Breast epithelium (tissue), 4 donors: ENCODE data around the gene CDH18. TPM values are rescaled to one million over a fixed set of nuclear protein-coding genes. Genes with fewer than 3 reads are reported as not detected.

Experiments used
- DNase-seq, 2 donors: peaks; one replicate each; pipeline ENCODE4 v3.0.0-alpha.2; 2019; ENCODE audit warnings: low spot score in 2 of 2
- H3K27ac ChIP-seq, 2 donors: fragments of 200-600 bp; sonication (generic) in 1 of 2; one replicate each; pipeline ENCODE4 v1.5.1; 2016 to 2019; ENCODE audit warnings: mild to moderate bottlenecking in 1 of 2
- H3K27me3 ChIP-seq, 2 donors: fragments of 200-600 bp; sonication (generic) in 1 of 2; one replicate each; pipeline versions ENCODE4 v1.5.1 to v1.6.0; 2017 to 2019; ENCODE audit warnings: control low read depth in 1 of 2, mild to moderate bottlenecking in 1 of 2
- H3K36me3 ChIP-seq: fragments of 200-600 bp; one replicate; pipeline ENCODE4 v1.5.1; 2019
- H3K4me1 ChIP-seq, 2 donors: fragments of 200-600 bp; sonication (generic); one replicate each; pipeline ENCODE4 v1.5.1; 2016 to 2019; ENCODE audit warnings: control low read depth in 1 of 2
- H3K4me3 ChIP-seq, 3 donors: fragments of 200-600 bp; sonication (generic); 1 replicate in 2 of 3; 2 replicates in 1 of 3; pipeline ENCODE4 v1.5.1; 2016 to 2019; ENCODE audit warnings: mild to moderate bottlenecking in 3 of 3, moderate library complexity in 2 of 3
- H3K9me3 ChIP-seq, 2 donors: fragments of 200-600 bp; sonication (generic) in 1 of 2; one replicate each; pipeline ENCODE4 v1.5.1; 2016 to 2019; ENCODE audit warnings: control low read depth in 1 of 2
- POLR2A ChIP-seq: fragments of 450-650 bp; IDR thresholded peaks from one replicate; pipeline ENCODE4 v1.6.1; 2016; ENCODE audit warnings: antibody characterized with exemption, mild to moderate bottlenecking, moderate library complexity
- POLR2AphosphoS5 ChIP-seq, 3 donors: sonication (generic); formaldehyde crosslinking; IDR thresholded peaks; one replicate each; pipeline ENCODE4 v1.6.1; 2017; ENCODE audit warnings: antibody characterized with exemption in 3 of 3
- intact Hi-C: fragments of 100-400 bp; cut with DNase I; formaldehyde crosslinking; loops from one replicate; pipeline ENCODE4 v1.15.1; 2023; ENCODE audit warnings: low total_unique reads
- total RNA-seq, 3 donors: library from RNA; depleted of rRNA; stranded (reverse); fragments of >200 nt; gene quantifications; one replicate each; pipeline ENCODE4 v1.1.0, GENCODE V29; 2016
- TF ChIP-seq, protein P1 (sequence below), 3 donors: fragments of 450-650 bp; IDR thresholded peaks; one replicate each; pipeline ENCODE4 v1.5.1; 2016 to 2017; ENCODE audit warnings: antibody characterized with exemption in 3 of 3, mild to moderate bottlenecking in 3 of 3, moderate library complexity in 3 of 3

The CDH18 gene
- total RNA-seq, 3 donors from 2014 or later: not detected

DNA sequence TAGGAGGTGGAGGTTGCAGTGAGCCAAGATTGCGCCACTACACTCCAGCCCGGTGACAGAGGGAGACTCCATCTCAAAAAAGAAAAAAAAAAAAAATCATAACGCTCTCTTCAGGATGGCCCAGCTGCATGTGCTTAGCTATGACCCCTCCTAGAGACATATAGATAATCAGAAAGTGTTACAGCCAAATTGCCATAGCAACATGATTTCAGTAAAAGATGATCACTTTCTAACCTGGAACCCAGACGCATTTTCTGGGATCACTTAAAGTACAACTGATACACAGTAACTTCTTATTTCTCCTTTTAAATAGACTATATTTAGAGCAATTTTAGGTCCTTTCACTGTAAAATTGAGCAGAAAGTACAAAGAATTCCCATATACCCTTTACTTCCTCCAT is 372.9 kb downstream of the CDH18 start:
- H3K4me3 ChIP-seq: no peak overlapping the region
- intact Hi-C loops: no loop called here
- H3K9me3 ChIP-seq: no peaks in the 10 kb centered on the region

DNA sequence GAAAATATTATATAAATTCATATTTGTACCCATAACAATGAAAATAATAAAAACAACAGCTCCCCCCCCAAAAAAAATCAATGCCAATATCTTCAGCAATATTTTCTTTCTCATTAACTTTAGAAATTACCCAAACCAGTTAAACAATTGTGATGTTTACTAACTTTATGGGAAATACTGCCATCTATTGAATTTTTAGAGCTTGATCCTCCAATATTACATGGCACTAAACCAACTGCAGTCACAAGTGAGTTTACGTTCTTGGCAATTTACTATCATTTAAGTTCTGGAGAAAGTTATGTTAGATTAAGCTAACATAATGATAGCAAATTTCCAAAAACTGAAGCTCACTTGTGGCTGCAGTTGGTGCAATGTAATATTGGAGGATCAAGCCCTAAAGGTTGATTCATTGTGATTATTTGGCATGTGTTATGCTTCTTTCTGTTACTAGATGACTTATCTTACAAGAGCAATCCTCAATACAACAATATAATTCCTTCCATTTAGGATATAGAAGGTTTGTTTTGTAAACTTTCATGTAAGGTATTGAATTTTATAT is 379.5 kb downstream of the CDH18 start:
- TF ChIP-seq POLR2A: no peak
- intact Hi-C loops: no loop called here

More for the DNA sequence above, 372.9 kb downstream of the CDH18 start:
- Histone ChIP-seq H3K4me1 (no peaks in the 10 kb centered on the region), H3K27ac (no peak overlapping the region), H3K36me3 (no peaks in the 10 kb centered on the region), H3K27me3 (no peaks in the 10 kb centered on the region)
- TF ChIP-seq POLR2A: no peak
- TF ChIP-seq, protein P1, sequence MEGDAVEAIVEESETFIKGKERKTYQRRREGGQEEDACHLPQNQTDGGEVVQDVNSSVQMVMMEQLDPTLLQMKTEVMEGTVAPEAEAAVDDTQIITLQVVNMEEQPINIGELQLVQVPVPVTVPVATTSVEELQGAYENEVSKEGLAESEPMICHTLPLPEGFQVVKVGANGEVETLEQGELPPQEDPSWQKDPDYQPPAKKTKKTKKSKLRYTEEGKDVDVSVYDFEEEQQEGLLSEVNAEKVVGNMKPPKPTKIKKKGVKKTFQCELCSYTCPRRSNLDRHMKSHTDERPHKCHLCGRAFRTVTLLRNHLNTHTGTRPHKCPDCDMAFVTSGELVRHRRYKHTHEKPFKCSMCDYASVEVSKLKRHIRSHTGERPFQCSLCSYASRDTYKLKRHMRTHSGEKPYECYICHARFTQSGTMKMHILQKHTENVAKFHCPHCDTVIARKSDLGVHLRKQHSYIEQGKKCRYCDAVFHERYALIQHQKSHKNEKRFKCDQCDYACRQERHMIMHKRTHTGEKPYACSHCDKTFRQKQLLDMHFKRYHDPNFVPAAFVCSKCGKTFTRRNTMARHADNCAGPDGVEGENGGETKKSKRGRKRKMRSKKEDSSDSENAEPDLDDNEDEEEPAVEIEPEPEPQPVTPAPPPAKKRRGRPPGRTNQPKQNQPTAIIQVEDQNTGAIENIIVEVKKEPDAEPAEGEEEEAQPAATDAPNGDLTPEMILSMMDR (IDR thresholded peaks at IDR 0.05): no peak
- TF ChIP-seq POLR2AphosphoS5 (IDR thresholded peaks at IDR 0.05): no peak
- no peak for DNase-seq

DNA sequence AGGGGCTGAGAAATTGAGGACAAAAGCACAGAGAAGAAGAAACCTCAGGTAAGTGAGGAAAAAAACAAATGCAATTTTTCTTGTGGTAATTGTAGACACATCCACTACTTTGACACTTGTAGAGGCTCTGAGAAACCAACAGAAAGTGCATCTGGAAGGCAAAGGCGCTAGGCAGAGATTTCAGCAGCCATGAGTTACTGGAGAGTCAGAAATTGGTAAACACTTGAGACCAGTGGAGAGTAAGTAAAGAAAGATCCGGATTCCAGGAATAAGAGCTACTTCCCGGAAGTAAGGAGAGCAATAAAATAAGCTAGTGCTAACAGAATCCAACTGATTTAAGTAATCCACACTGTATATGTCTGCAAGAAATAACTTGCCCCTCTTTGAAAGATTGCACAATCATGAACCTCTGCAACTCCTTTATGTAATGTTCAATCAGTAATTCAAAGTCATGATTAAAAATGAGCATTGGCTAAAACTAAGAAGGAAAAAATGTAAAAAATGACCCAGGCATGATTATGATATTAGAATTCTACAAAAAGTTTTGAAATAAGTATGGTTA is 382.1 kb downstream of the CDH18 start:
- Histone ChIP-seq H3K4me3 (no peak overlapping the region), H3K27me3 (no peaks in the 10 kb centered on the region), H3K9me3 (peaks cover 0 to 13% of the 10 kb centered on the region in 2 donors), H3K27ac (no peak overlapping the region), H3K36me3 (no peaks in the 10 kb centered on the region), H3K4me1 (no peaks in the 10 kb centered on the region)
- TF ChIP-seq POLR2A (no peak), POLR2AphosphoS5 (IDR thresholded peaks at IDR 0.05) (no peak)
- TF ChIP-seq, protein P1 (IDR thresholded peaks at IDR 0.05): no peak
- intact Hi-C loops: no loop called here
- DNase-seq: no peak

More for the DNA sequence above, 379.5 kb downstream of the CDH18 start:
- Histone ChIP-seq H3K9me3 (no peaks in the 10 kb centered on the region), H3K4me1 (no peaks in the 10 kb centered on the region), H3K36me3 (no peaks in the 10 kb centered on the region), H3K4me3 (no peak overlapping the region), H3K27ac (no peak overlapping the region), H3K27me3 (no peaks in the 10 kb centered on the region)
- no peak for DNase-seq

DNA sequence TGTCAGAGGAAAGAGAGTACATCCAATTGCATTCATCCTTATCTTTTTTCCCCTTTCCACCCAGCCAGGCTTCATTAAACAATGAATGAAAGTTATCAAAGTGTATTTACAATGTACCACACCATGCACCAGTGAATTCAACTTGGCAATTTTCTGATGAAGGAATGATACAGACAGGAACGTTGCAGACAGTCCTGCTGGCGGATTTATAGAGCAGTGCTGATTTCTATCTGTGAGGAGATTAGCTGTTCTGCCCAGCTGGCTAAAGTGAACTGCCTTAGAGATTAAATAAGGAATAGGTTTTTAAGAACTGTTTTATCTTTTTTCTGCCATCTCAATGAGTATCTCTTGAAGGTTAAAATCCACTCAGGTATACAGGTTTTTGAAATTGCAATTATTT is 403.9 kb downstream of the CDH18 start:
- H3K36me3 ChIP-seq: no peaks in the 10 kb centered on the region
- H3K4me3 ChIP-seq: no peak overlapping the region
- H3K27ac ChIP-seq: no peak overlapping the region
- H3K4me1 ChIP-seq: no peaks in the 10 kb centered on the region
- intact Hi-C loops: no loop called here
- no peaks in the 10 kb centered on the region for H3K27me3 ChIP-seq
- TF ChIP-seq POLR2A (no peak), POLR2AphosphoS5 (IDR thresholded peaks at IDR 0.05) (no peak)
- TF ChIP-seq, protein P1 (IDR thresholded peaks at IDR 0.05): no peak
- DNase-seq: no peak
- no peaks in the 10 kb centered on the region for H3K9me3 ChIP-seq

DNA sequence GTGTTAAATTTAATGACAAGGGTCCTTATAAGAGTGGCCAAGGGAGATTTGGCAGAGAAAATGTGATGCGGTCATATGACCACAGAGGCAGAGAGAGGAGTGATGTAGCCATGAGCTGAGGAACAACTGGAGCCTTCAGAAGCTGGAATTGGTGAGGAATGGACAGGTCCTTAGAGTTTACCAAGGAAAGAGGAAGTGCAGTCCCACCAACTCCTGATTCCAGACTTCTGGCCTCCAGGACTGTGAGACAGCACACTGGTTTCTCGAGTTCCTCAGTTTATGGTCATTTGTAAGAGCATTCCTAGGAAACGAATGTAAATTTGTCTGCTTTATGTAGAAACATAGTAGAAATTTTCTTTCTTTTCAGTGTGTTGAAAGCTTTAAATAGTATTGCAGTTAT is 410.1 kb downstream of the CDH18 start:
- Histone ChIP-seq H3K27me3 (no peaks in the 10 kb centered on the region), H3K9me3 (no peaks in the 10 kb centered on the region), H3K27ac (no peak overlapping the region), H3K4me3 (no peak overlapping the region), H3K36me3 (no peaks in the 10 kb centered on the region), H3K4me1 (no peaks in the 10 kb centered on the region)
- intact Hi-C loops: no loop called here
- TF ChIP-seq POLR2A (no peak), POLR2AphosphoS5 (IDR thresholded peaks at IDR 0.05) (no peak)
- TF ChIP-seq, protein P1 (IDR thresholded peaks at IDR 0.05): no peak
- no peak for DNase-seq
